Mammary epithelial cell (primary cell): ENCODE data around the gene DET1.

ENCODE experiments used
- EZH2 ChIP-seq: IDR thresholded peaks from 2 replicates; pipeline ENCODE4 v1.6.1; 2012; ENCODE audit warnings: low read length, inconsistent platforms, borderline replicate concordance
- TF ChIP-seq, protein P1 (sequence below), 2 donors: IDR thresholded peaks in 1 of 2; conservative IDR thresholded peaks in 1 of 2; 2 replicates each; pipeline ENCODE4 v1.5.1; 2011 to 2012; ENCODE audit warnings: inconsistent platforms in 2 of 2, low read length in 2 of 2, mild to moderate bottlenecking in 2 of 2, control low read depth in 1 of 2, low read depth in 1 of 2; ENCODE audit not compliant: insufficient read depth in 1 of 2; ENCODE audit errors: extremely low read depth in 1 of 2

- TF ChIP-seq, protein P1, sequence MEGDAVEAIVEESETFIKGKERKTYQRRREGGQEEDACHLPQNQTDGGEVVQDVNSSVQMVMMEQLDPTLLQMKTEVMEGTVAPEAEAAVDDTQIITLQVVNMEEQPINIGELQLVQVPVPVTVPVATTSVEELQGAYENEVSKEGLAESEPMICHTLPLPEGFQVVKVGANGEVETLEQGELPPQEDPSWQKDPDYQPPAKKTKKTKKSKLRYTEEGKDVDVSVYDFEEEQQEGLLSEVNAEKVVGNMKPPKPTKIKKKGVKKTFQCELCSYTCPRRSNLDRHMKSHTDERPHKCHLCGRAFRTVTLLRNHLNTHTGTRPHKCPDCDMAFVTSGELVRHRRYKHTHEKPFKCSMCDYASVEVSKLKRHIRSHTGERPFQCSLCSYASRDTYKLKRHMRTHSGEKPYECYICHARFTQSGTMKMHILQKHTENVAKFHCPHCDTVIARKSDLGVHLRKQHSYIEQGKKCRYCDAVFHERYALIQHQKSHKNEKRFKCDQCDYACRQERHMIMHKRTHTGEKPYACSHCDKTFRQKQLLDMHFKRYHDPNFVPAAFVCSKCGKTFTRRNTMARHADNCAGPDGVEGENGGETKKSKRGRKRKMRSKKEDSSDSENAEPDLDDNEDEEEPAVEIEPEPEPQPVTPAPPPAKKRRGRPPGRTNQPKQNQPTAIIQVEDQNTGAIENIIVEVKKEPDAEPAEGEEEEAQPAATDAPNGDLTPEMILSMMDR (conservative IDR thresholded peaks at IDR 0.05 in 1 of 2, IDR thresholded peaks at IDR 0.05 in 1 of 2; ENCODE audit: extremely low read depth in 1 of 2, insufficient read depth in 1 of 2, low read depth in 1 of 2, low read length in 2 of 2) = no peak
- no peak for TF ChIP-seq EZH2
Measured at GRCh38 chr15:88472225-88472624, 74.3 kb downstream of the DET1 start.
